H1 (cell line): ENCODE data around the gene CD300A. TPM values are rescaled to one million over a fixed set of nuclear protein-coding genes. Genes with fewer than 3 reads are reported as not detected.
A peak's percentile ranks its signal among the peaks of the same experiment; 100 is the strongest.

Source experiments
- CTCF ChIA-PET: fragments of 300-600 bp; sonication (Branson Sonifier 250); formaldehyde crosslinking; loops from one replicate; lab custom pipeline; 2021; ENCODE audit not compliant: partially characterized antibody; lab: Charles Lee
- POLR2A ChIA-PET: fragments of 300-600 bp; sonication (Branson Sonifier 250); formaldehyde crosslinking; loops from one replicate; lab custom pipeline; 2021; ENCODE audit warnings: inconsistent platforms; ENCODE audit not compliant: partially characterized antibody; lab: Charles Lee
- DNase-seq, 2 experiments: peaks; one replicate each; pipeline versions ENCODE4 v3.0.0 to v3.0.0-alpha.2; 2010 to 2022; ENCODE audit warnings: low spot score in 2 of 2, low read depth in 1 of 2, mixed read lengths in 1 of 2
- FAIRE-seq: peaks from 2 replicates; lab custom pipeline; 2011; peaks lifted over from hg19 to GRCh38; lab: Jason Lieb, UNC
- H2AFZ ChIP-seq: 2 replicates; pipeline ENCODE4 v1.8.1; 2012; ENCODE audit warnings: low read length, inconsistent platforms
- H2AK5ac ChIP-seq: 2 replicates; pipeline ENCODE4 v1.6.1; 2013; ENCODE audit warnings: low read depth, low read length
- H2BK120ac ChIP-seq: replicated peaks from 2 replicates; pipeline ENCODE3; 2013; ENCODE audit warnings: low read depth, low read length, inconsistent platforms
- H2BK12ac ChIP-seq: 2 replicates; pipeline ENCODE4 v1.6.1; 2013; ENCODE audit warnings: low read depth, low read length
- H2BK15ac ChIP-seq: 2 replicates; pipeline ENCODE4 v1.6.1; 2013; ENCODE audit warnings: low read length
- H2BK20ac ChIP-seq: 2 replicates; pipeline ENCODE4 v1.6.1; 2013; ENCODE audit warnings: low read length
- H2BK5ac ChIP-seq: 2 replicates; pipeline ENCODE4 v1.6.1; 2013; ENCODE audit warnings: low read depth, low read length
- H3K14ac ChIP-seq: 2 replicates; pipeline ENCODE4 v1.6.1; 2013; ENCODE audit warnings: inconsistent platforms; ENCODE audit not compliant: insufficient read length
- H3K18ac ChIP-seq: 2 replicates; pipeline ENCODE4 v1.6.1; 2013; ENCODE audit warnings: low read length; ENCODE audit errors: extremely low read depth
- H3K23ac ChIP-seq: 2 replicates; pipeline ENCODE4 v1.6.1; 2013; ENCODE audit warnings: inconsistent platforms; ENCODE audit not compliant: insufficient read length
- H3K23me2 ChIP-seq: 2 replicates; pipeline ENCODE4 v1.6.1; 2013; ENCODE audit warnings: low read depth, low read length
- H3K27ac ChIP-seq: 2 replicates; pipeline ENCODE4 v1.6.1; 2011; ENCODE audit warnings: low read depth, low read length, inconsistent platforms
- H3K27me3 ChIP-seq, 4 experiments: replicated peaks in 1 of 4; 1 replicate in 1 of 4; 2 replicates in 3 of 4; pipeline versions ENCODE4 v1.6.1 to v1.8.1; 2011 to 2013; ENCODE audit warnings: low read length in 3 of 4, mild to moderate bottlenecking in 3 of 4, inconsistent platforms in 2 of 4, mixed read lengths in 2 of 4, moderate library complexity in 1 of 4; ENCODE audit not compliant: control insufficient read depth in 3 of 4, insufficient read depth in 3 of 4; ENCODE audit errors: extremely low read depth in 1 of 4
- H3K36me3 ChIP-seq, 4 experiments: 2 replicates each; pipeline versions ENCODE4 v1.6.1 to v1.8.1; 2011 to 2013; ENCODE audit warnings: mild to moderate bottlenecking in 4 of 4, low read length in 3 of 4, moderate library complexity in 2 of 4, control low read depth in 1 of 4, inconsistent platforms in 1 of 4; ENCODE audit not compliant: insufficient read depth in 4 of 4, control insufficient read depth in 2 of 4
- H3K4ac ChIP-seq: replicated peaks from 2 replicates; pipeline ENCODE3; 2013; ENCODE audit warnings: low read length, low read depth, mixed read lengths, inconsistent platforms; ENCODE audit not compliant: insufficient read length
- H3K4me1 ChIP-seq, 4 experiments: replicated peaks in 1 of 4; 1 replicate in 1 of 4; 2 replicates in 3 of 4; pipeline versions ENCODE4 v1.6.1 to v1.8.1; 2011 to 2013; ENCODE audit warnings: low read length in 3 of 4, inconsistent platforms in 2 of 4, mixed read lengths in 1 of 4; ENCODE audit not compliant: insufficient read depth in 4 of 4, control insufficient read depth in 3 of 4
- H3K4me2 ChIP-seq, 2 experiments: 2 replicates each; pipeline versions ENCODE4 v1.6.1 to v1.8.1; 2011 to 2013; ENCODE audit warnings: low read depth in 2 of 2, low read length in 2 of 2, control low read depth in 1 of 2, inconsistent platforms in 1 of 2, mild to moderate bottlenecking in 1 of 2; ENCODE audit not compliant: insufficient read depth in 1 of 2
- H3K4me3 ChIP-seq, 4 experiments: fragments of 200-600, 300-600 bp in 1 of 4; sonication (generic), shearing (Covaris generic), sonication (Bioruptor Twin) in 1 of 4; 2 replicates each; pipeline versions ENCODE4 v1.5.1 to v1.8.1; 2011 to 2016; ENCODE audit warnings: low read length in 4 of 4, low read depth in 3 of 4, control low read depth in 2 of 4, inconsistent platforms in 2 of 4, mild to moderate bottlenecking in 2 of 4, mixed read lengths in 1 of 4, moderate library complexity in 1 of 4; ENCODE audit not compliant: insufficient read depth in 2 of 4; ENCODE audit errors: extremely low read depth in 1 of 4
- H3K56ac ChIP-seq: replicated peaks from 2 replicates; pipeline ENCODE3; 2013; ENCODE audit warnings: low read depth, mild to moderate bottlenecking, mixed read lengths, low read length, inconsistent platforms; ENCODE audit not compliant: insufficient read length
- H3K79me1 ChIP-seq: 2 replicates; pipeline ENCODE4 v1.6.1; 2013; ENCODE audit warnings: low read depth, low read length, control low read depth
- H3K79me2 ChIP-seq, 2 experiments: 2 replicates each; pipeline versions ENCODE4 v1.6.1 to v1.8.1; 2012 to 2013; ENCODE audit warnings: low read length in 2 of 2, mild to moderate bottlenecking in 2 of 2, inconsistent platforms in 1 of 2; ENCODE audit not compliant: insufficient read depth in 2 of 2, control insufficient read depth in 1 of 2
- H3K9ac ChIP-seq, 4 experiments: replicated peaks in 1 of 4; 1 replicate in 1 of 4; 2 replicates in 3 of 4; pipeline versions ENCODE4 v1.6.1 to v1.8.1; 2011 to 2013; ENCODE audit warnings: low read depth in 3 of 4, low read length in 3 of 4, control low read depth in 2 of 4, mild to moderate bottlenecking in 2 of 4, moderate library complexity in 2 of 4, inconsistent platforms in 1 of 4; ENCODE audit errors: extremely low read depth in 1 of 4
- H3K9me3 ChIP-seq, 2 experiments: 2 replicates each; pipeline versions ENCODE4 v1.6.1 to v1.8.1; 2012 to 2013; ENCODE audit warnings: mild to moderate bottlenecking in 2 of 2, moderate library complexity in 2 of 2, control low read depth in 1 of 2, inconsistent platforms in 1 of 2, low read depth in 1 of 2, low read length in 1 of 2, mixed read lengths in 1 of 2; ENCODE audit not compliant: insufficient read depth in 2 of 2
- H4K20me1 ChIP-seq, 2 experiments: replicated peaks in 1 of 2; 2 replicates each; pipeline versions ENCODE3 to v1.8.1; 2011 to 2013; ENCODE audit warnings: inconsistent platforms in 2 of 2, low read length in 2 of 2, mild to moderate bottlenecking in 1 of 2; ENCODE audit not compliant: insufficient read depth in 2 of 2, control insufficient read depth in 1 of 2
- H4K5ac ChIP-seq: 2 replicates; pipeline ENCODE4 v1.6.1; 2013; ENCODE audit warnings: low read length, low read depth, mixed read lengths, inconsistent platforms; ENCODE audit not compliant: insufficient read length
- H4K8ac ChIP-seq: 2 replicates; pipeline ENCODE4 v1.8.0; 2013; ENCODE audit warnings: mild to moderate bottlenecking, moderate library complexity, low read length, inconsistent platforms; ENCODE audit not compliant: insufficient read depth; ENCODE audit errors: extremely low read depth
- H4K91ac ChIP-seq: replicated peaks from 2 replicates; pipeline ENCODE3; 2013; ENCODE audit warnings: low read length, mixed read lengths, inconsistent platforms; ENCODE audit not compliant: insufficient read length
- ASH2L ChIP-seq: fragments of 200-600, 300-600 bp; sonication (generic); IDR thresholded peaks from one replicate; pipeline ENCODE4 v1.7.1; 2017; ENCODE audit warnings: low read length
- CBX8 ChIP-seq: fragments of 300-800, 300-1000 bp; sonication (generic); IDR thresholded peaks from 2 replicates; pipeline ENCODE4 v1.7.1; 2016; ENCODE audit warnings: low read depth, low read length, borderline replicate concordance
- EGR1 ChIP-seq: IDR thresholded peaks from 2 replicates; pipeline ENCODE4 v1.6.1; 2011; ENCODE audit warnings: low read depth, low read length, borderline replicate concordance
- FOSL1 ChIP-seq: IDR thresholded peaks from 2 replicates; pipeline ENCODE4 v1.6.1; 2011; ENCODE audit warnings: mild to moderate bottlenecking, low read depth, low read length, moderate library complexity; ENCODE audit not compliant: insufficient read depth
- HDAC2 ChIP-seq, 2 experiments: fragments of 300-600 bp in 1 of 2; sonication (generic) in 1 of 2; IDR thresholded peaks; 2 replicates each; pipeline ENCODE4 v1.6.1; 2011 to 2012; ENCODE audit warnings: low read depth in 2 of 2, low read length in 2 of 2, mild to moderate bottlenecking in 2 of 2, moderate library complexity in 2 of 2, borderline replicate concordance in 1 of 2, inconsistent platforms in 1 of 2
- HDAC6 ChIP-seq: IDR thresholded peaks from one replicate; pipeline ENCODE4 v1.7.1; 2012; ENCODE audit warnings: low read depth, mild to moderate bottlenecking, inconsistent platforms, low read length, moderate library complexity
- JUN ChIP-seq: IDR thresholded peaks from 2 replicates; pipeline ENCODE4 v1.6.1; 2011; ENCODE audit warnings: low read depth, mild to moderate bottlenecking, improper control_type of control experiment, low read length
- KDM4A ChIP-seq: IDR thresholded peaks from one replicate; pipeline ENCODE4 v1.7.1; 2012; ENCODE audit warnings: low read depth, mild to moderate bottlenecking, moderate library complexity, low read length, inconsistent platforms; ENCODE audit not compliant: severe bottlenecking
- SIX5 ChIP-seq: IDR thresholded peaks from 2 replicates; pipeline ENCODE4 v1.6.1; 2011; ENCODE audit warnings: mild to moderate bottlenecking, low read depth, low read length
- SP2 ChIP-seq: IDR thresholded peaks from 2 replicates; pipeline ENCODE4 v1.6.1; 2012; ENCODE audit warnings: mild to moderate bottlenecking, low read length, inconsistent platforms
- SP4 ChIP-seq: IDR thresholded peaks from 2 replicates; pipeline ENCODE4 v1.6.1; 2012; ENCODE audit warnings: low read length, inconsistent platforms
- WGBS, 2 experiments: shearing (Covaris generic) in 1 of 2; methylation state at CpG; one replicate each; pipeline versions ENCODE4 v1.1.6 to v1.1.7; 2013 to 2015; ENCODE audit warnings: low lambda C conversion rate in 2 of 2, mixed read lengths in 2 of 2, inconsistent platforms in 1 of 2, low coverage in 1 of 2, missing lambda C conversion rate in 1 of 2; ENCODE audit not compliant: insufficient replicate concordance in 2 of 2, insufficient coverage in 1 of 2, insufficient read length in 1 of 2; ENCODE audit errors: extremely low coverage in 1 of 2, missing lambda C conversion rate in 1 of 2; 5-methylcytosine and 5-hydroxymethylcytosine counted together
- polyA plus RNA-seq, 7 experiments: library from polyadenylated mRNA; depleted of rRNA in 3 of 7; stranded (reverse) in 5 of 7; unstranded in 2 of 7; fragments of >200 nt in 5 of 7; fragments of 200-250 nt in 2 of 7; gene quantifications; 1 replicate in 5 of 7; 2 replicates in 1 of 7; 4 replicates in 1 of 7; pipeline versions ENCODE4 v1.2.1 to v1.2.3, GENCODE V29; 2011 to 2013; ENCODE audit warnings: missing spikeins in 2 of 7, mixed read lengths in 2 of 7
- total RNA-seq: library from RNA; stranded (reverse); fragmentation: NEBNext Ultra II Directional; extraction: Animal tissue kit (Norgen Biotek cat#: 25700); gene quantifications from 2 replicates; pipeline ENCODE4 v1.2.1, GENCODE V29; 2021

The CD300A gene
- total and polyA plus RNA-seq, 2 of the 8 experiments (the other 6 are each of a cell fraction or from before 2014, with no cell fraction given) = 0.52 to 1.3 TPM

DNA sequence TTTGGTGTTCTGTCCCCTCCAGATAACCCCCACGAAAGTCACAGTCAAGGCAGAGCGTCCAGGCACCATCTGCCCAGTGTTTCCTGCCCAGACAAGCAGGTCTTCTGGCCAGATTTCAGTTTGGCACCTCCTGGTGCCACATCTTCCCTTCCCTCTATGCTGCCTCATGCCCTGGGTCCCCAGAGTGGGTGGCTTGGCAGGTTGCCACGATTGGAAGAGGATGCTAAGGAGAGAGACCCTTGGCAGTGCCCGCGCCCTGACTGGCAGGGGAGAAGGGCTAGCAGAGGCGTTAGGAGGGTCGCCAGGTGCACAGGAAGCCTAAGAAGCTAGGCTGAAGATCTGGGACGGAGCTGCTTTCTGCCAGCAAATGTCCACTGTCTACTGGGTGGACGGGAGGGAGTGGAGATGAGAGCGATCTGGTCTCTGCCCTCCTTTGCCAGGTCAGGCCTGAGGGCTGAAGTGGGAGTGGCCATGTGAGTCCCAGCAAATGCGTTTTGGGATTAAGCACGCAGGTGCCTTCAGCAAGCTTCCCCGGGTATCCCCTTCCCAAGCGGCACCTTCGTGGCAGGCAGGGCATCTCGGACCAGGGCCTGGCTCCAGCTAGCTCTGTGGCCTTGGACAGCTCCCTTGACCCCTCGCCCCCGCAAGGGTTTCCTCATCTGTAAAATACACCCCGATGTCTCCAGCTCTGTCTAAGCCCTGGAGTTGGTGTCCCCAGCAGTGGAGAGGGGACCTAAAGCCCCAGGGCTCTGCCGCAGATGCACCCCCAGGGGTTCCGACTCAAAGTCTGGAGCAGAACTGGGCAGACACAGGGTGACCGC is 13.4 kb upstream of the CD300A start:
- no peaks in the 10 kb centered on the region for H3K79me2 ChIP-seq
- H4K8ac ChIP-seq = peak overlapping the region; percentile 20
- 44% methylated on average over 22 of the region's 22 CpGs; no CpG with 5 or more reads in 1 of the 2 experiments for WGBS, 2 experiments
- no peak overlapping the region for H4K5ac ChIP-seq
- H3K27me3 ChIP-seq = peaks cover 0 to 16% (median 11%) of the 10 kb centered on the region in 4 experiments; a peak in 6 of 7 replicates
- no peak overlapping the region for H4K91ac ChIP-seq
- peaks cover 11% of the 10 kb centered on the region; the same call in 1 of the 2 replicates for H3K23me2 ChIP-seq
- no peak overlapping the region for H3K56ac ChIP-seq
- no peak overlapping the region for H2AFZ ChIP-seq
- FAIRE-seq = no peak
- H2BK12ac ChIP-seq = peak overlapping the region; percentile 11; the same call in 1 of the 2 replicates
- peak overlapping the region; percentile 36; the same call in 1 of the 2 replicates for H2BK15ac ChIP-seq
- no peak overlapping the region for H3K4ac ChIP-seq
- no peak overlapping the region for H2BK120ac ChIP-seq
- H2BK5ac ChIP-seq = no peak overlapping the region
- H3K36me3 ChIP-seq = no peaks in the 10 kb centered on the region
- peak overlapping the region; percentile 77 to 84 for H3K4me2 ChIP-seq
- DNase-seq = peak in 1 of 2 experiments; percentile 58
- H3K27ac ChIP-seq = no peak overlapping the region; the same call in 1 of the 2 replicates
- H4K20me1 ChIP-seq = peaks cover 2 to 4% of the 10 kb centered on the region in 2 experiments
- no peaks in the 10 kb centered on the region for H3K79me1 ChIP-seq
- ChIA-PET POLR2A (interaction anchor here (0.9 to 3.2 kb wide), 4 partner anchors 9 to 87 kb away, joined by 3 to 22 read pairs (median 6); no protein-coding TSS in a partner anchor), CTCF (interaction anchor here (0.7 to 8.2 kb wide), 8 partner anchors 8 to 150 kb away, joined by 3 to 93 read pairs (median 6); partner anchors contain the start of gene BTBD17)
- H2AK5ac ChIP-seq = no peak overlapping the region; the same call in 1 of the 2 replicates
- peak overlapping the region; percentile 60 for H3K18ac ChIP-seq
- no peak overlapping the region for H3K23ac ChIP-seq
- H3K14ac ChIP-seq = no peak overlapping the region
- H2BK20ac ChIP-seq = no peak overlapping the region
- H3K4me3 ChIP-seq = peak overlapping the region; percentile 24 to 64 (median 35)
- H3K4me1 ChIP-seq = peaks cover 3 to 37% (median 29%) of the 10 kb centered on the region in 4 experiments
- H3K9ac ChIP-seq = no peak overlapping the region
- H3K9me3 ChIP-seq = no peaks in the 10 kb centered on the region
- no peak for TF ChIP-seq HDAC6
- no peak for TF ChIP-seq SP2
- no peak for TF ChIP-seq SP4
- TF ChIP-seq SIX5 = no peak
- no peak for TF ChIP-seq CBX8
- no peak for TF ChIP-seq KDM4A
- no peak for TF ChIP-seq ASH2L
- TF ChIP-seq EGR1 = no peak
- TF ChIP-seq HDAC2 (IDR thresholded peaks at IDR 0.05; ENCODE audit: borderline replicate concordance in 1 of 2, low read depth in 2 of 2, low read length in 2 of 2) = 0 out of 4 replicates have a peak, but pooled peaks of 1 of the 2 experiments have one; percentile 1
- no peak for TF ChIP-seq JUN
- no peak for TF ChIP-seq FOSL1
